HG02610 (cell line): ENCODE results near the gene ZKSCAN1.
"Not testable (repeated sequence)": the region's sequence is repeated elsewhere in the genome, so short reads cannot be mapped to it uniquely, and the experiment has no call there.

Source experiments
- ATAC-seq: cut with Tn5 transposase; IDR thresholded peaks from one replicate; pipeline ENCODE4 v1.9.1; 2021; ENCODE audit warnings: mild to moderate bottlenecking, moderate library complexity; ENCODE audit not compliant: unreplicated experiment

The ZKSCAN1 gene

DNA sequence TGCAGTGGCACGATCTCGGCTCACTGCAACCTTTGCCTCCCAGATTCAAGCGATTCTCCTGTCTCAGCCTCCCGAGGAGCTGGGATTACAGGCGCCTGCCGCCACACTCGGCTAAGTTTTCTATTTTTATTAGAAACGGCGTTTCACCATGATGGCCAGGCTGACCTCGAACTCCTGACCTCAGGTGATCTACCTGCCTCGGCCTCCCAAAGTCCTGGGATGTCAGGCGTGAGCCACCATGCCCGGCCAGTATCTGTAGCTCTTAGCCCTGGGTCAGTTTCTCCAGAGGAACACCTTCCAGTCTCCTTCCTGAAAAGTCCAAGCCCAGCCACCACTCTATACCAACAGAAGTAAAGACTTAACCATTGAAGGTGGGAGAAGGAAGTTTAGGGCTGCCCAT, 15.2 kb upstream of the ZKSCAN1 start:
- no peak for ATAC-seq

DNA sequence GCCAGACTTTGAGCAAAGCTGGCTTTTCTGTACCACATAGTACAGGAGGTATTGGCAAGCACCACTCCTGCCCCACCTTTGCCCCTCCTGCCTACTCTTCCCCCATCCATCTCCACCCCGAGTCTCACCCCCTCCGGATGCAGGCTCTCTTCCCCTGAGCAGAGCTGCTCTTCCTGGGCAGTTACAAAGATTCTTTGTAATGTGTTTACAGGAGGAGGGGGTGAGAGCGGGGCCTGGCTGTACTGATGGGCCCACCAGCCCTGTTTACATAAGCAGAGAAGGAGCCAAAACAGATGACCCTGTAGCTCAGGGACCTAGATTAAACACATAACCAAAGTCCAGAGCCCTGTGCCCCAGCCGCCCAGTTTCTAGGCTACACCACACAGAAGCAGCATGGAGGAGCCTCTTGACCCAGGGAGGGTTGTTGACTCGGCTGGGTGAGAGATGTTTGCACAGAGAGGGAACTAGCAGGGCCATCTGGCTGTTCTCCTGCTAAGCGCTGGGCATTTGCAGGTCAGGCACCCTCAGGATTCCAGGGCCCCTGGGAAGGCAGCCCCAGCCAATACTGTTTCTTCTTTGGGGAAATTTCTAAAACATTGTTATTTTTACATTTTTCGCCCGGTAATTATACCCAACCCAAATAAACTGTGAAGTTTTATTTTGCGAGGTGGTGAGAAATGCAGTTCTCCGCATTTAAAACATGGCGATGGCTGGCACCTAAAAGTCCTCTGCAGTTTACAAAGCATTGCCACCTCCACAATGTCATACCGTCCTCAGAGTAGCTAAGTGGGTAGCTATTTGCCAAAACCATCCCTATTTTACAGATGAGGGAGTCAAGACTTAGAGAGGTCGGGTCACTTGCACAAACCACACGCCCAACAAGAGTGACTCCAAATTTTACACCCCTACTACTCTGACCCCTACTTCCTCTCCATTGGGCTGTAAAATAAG, 11.4 kb upstream of the ZKSCAN1 start:
- ATAC-seq: no peak

DNA sequence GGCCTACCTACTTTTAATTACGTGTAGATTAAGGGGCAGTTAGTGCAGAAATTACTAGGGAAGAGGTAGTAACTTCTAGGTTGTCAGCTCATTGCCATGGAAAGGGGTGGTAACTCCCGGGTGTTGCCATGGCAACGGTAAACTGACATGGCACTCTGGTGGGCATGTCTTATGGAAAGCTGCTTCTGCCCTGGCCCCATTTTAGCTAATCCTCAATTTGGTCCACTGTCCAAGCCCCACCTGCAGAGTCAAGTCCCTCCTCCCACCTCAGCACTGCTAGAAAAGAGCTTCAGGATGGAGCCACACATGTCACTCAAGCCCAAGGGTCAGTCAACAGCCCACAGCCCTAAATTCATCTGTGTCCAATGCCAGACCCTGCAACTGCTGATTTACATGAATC, 7.5 kb upstream of the ZKSCAN1 start:
- ATAC-seq: no peak

DNA sequence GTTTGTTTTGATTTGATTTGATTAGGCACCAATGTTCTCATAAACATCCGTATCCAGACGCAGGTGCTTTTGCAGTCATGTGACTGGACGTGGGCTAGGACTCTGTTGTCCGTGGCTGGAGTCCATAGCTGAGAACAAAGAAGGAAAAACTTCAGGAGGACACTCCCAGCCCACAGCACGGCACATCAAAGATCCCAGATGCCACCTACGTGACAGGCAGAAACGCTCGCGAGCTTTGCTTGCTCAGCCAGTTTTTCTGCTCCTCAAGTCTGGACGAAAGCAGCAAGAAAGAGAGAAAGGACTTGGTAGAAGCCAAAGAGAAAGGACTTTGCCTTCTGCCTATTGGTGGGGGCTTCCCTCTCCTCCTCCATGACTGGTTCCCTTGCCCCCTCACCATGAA, 6.9 kb upstream of the ZKSCAN1 start:
- no peak for ATAC-seq

DNA sequence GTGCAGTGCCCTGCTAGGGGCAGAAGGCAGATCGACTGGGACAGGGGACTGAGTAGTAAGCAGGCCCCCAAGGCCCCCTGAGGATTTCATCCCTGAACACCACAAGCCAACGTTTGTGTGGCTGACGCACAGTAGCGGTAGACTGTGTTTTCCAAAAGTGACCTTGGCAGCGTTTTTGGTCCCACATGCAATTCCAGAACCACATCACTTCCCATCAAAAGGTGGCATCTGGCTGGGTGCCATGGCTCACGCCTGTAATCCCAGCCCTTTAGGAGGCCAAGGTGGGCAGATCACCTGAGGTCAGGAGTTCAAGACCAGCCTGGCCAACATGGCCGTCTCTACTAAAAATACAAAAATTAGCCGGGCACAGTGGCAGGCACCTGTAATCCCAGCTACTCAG, 5.4 kb upstream of the ZKSCAN1 start:
- not testable (repeated sequence) for ATAC-seq

DNA sequence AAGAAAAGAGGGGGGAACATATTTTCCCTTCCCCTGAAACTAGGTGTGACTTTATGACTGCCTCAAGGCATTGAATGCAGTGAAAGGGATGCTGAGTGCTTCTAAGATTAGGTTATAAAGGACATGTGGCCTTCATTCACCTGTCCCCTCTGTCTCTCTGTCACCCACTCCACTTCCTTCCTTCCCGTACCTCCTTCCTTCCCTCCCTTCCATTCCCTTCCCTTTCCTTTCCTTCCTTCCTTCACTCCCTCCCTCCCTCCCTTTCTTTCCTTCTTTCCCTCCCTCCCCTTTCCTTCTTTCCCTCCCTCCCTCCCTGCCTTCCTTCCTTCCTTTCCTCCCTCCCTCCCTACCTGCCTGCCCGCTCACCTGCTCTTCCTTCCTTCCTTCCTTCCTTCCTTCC, 4.5 kb upstream of the ZKSCAN1 start:
- ATAC-seq: no peak

DNA sequence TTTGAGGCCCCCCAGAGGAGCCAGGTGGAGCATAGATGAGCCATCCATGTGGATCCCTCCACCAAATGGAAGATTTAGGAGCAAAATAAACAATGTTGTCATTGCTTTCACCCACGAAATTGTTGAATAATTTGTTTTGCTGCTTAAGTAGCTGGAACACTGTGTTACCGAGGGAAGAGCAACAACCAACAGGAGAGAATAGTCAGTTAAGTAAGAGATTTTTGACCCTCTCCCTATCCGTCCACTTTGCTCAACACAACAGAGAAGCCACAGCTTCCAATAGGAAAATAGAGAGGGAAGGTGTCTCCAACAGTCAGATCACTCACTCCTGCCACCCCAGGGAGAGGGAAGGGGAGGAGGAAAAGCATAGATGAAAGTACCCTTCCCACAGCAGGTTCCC, 3.9 kb upstream of the ZKSCAN1 start:
- no peak for ATAC-seq

DNA sequence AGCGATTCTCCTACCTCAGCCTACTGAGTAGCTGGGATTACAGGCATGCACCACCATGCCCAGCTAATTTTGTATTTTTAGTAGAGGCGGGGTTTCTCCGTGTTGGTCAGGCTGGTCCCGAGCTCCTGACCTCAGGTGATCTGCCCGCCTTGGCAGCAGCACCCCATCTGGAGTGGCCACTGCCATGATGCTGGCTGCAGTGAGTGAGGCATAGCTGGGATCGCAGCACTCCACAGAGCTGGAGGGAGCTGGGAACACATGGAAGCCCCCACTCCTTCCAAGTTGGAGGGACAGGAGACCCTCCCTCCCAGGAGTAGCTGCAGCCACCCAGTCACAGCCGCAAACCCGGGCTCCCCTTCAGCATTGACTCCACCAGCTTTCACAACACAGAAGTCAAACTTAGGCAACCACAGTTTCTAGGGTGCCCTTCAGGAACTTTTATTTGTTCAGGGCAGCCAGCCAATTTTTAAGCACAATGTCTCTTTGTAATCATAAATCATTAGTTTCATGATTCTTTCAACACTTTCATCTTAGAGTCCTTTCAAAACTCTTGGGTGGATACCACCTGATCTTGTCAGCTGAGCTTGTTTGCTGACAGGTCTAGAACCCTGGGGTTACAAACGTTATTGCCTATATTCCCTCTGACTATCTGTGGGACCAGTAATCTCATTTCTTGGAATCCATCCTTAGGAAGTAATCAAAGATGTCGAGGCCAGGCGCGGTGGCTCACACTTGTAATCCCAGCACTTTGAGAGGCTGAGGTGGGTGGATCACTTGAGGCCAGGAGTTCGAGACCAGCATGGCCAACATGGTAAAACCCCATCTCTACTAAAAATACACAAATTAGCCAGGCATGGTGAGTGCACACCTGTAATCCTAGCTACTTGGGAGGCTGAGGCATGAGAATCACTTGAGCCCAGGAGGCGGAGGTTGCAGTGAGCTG, 2.7 kb upstream of the ZKSCAN1 start:
- not testable (repeated sequence) for ATAC-seq

DNA sequence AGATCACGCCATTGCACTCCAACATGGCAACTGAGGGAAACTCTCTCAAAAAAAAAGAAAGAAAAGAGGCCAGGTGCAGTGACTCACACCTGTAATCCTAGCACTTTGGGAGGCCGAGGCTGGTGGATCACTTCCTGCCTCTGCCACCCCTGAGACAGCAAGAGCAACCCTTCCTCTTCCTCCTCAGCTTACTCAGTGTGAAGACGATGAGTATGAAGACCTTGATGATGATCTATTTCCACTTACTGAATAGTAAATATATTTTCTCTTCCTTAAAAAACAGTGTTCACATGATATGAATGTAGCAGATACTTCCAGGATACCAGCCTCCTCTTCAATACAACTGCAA, 2.1 kb upstream of the ZKSCAN1 start:
- no peak for ATAC-seq

DNA sequence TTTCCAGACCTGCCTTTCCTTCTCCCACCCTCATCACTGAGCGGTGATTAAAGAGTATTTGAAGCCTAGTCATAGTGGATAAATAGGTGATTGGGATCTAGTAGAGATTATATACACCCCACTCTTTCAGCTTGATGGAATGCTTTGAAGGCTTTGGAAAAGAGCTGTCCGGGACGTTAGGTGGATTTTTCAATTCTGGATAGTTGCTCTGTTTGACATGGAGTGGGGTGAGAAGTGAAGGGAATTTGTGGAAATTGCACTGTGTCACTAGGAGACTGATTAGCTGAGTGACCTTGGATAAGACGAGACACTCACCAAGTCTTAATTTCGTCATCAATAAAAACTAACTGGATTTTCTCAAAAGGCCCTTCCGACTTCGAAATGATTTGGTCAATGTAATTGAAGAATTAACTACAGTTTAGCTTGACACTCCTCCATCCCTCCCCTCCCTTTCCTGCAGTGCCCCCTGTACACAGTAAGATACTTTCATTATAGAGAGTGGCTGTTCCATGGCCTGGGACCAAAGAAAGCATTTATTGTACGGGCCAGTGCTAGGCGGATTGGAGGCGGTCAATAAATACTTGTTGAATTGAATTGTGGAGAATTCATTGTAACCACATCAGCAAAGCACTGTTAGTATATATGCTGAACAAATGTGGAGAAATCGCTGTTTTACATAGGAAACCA, 962 bp downstream of the ZKSCAN1 start:
- ATAC-seq: no peak

DNA sequence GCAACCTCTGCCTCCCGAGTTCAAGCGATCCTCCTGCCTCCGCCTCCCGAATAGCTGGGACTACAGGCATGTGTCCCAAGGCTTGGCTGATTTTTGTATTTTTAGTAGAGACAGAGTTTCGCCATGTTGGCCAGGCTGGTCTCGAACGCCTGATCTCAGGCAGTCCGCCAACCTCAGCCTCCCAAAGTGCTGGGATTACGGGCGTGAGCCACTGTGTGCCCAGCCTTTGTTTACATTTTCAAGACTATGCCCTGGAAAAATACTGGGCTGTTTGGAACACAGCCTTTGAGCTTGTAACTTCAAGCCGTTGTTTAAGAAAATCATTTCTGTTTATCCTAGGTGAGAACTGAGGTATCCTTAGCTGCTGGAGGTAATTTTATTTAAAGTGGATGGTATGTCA, 1.9 kb downstream of the ZKSCAN1 start:
- no peak for ATAC-seq

DNA sequence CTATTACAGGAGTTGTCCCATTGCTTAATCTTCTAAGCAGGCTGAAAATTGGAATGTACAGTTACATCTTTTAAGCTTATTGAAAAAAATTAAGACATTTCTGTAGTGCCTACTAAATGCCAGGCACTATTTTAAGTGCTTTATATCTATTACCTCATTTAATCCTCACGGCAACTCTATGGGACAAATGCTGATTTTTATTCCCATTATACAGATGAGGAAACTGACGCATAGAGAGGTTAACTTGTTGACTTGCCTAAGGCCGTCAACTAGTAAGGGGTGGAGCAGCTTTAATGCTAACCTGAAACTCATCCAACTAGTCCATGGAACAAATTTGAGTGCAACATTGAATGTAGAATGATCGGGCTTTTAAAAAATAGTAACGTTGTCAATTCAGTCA, 2.5 kb downstream of the ZKSCAN1 start:
- ATAC-seq: no peak

DNA sequence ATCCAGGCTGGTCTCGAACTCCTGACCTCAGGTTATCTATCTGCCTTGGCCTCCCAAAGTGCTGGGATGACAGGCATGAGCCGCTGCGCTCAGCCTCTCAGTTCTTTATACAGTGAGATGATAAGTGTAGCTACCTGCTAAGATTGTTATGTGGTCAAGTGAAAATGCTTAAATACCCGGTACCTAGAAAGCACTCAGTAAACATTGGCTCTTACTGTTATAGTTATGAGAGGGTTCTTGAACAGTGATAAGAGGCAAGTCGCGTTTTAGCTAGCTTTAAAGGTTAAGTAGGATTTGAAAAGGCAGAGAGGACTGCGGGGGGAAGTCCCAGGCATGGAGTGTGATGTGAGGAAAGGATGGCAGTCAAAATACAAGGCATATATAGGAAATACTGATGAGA, 4.5 kb downstream of the ZKSCAN1 start:
- ATAC-seq: no peak

DNA sequence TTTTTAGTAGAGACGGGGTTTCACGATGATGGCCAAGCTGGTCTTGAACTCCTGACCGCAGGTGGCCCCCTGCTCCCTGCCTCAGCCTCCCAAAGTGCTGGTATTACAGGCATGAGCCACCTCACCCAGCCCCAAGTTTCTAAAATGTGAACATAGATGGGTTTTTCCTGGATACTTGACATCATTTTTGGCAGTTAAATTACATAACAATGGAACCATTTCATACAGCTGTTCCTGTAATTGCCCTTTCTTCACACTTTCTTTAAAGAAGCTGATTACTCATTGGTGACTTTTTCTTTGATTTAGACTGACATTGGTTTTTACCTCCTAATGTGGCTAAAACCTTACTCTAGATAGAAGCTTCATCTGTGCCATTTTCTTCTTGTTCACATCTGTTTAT, 5.9 kb downstream of the ZKSCAN1 start:
- ATAC-seq: no peak

DNA sequence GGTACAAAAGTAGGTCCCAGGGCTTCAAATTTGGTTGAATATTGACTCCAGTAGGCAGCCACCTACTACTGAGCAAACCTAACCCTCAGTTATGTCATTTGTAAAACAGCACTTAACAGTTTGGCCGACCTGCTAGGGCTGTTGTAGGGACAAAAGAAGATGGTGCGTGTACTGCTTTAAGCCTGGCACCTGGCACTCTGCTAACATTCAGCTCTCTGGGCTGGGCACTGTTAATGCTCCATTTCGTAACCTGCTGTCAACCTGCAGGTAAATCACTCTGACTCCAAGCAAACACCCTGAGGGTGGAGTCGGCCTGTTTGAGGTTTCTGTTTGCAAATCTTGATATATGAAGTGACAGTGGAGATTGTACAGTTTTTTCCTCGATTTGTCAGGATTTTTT, 7.2 kb downstream of the ZKSCAN1 start:
- ATAC-seq: no peak

DNA sequence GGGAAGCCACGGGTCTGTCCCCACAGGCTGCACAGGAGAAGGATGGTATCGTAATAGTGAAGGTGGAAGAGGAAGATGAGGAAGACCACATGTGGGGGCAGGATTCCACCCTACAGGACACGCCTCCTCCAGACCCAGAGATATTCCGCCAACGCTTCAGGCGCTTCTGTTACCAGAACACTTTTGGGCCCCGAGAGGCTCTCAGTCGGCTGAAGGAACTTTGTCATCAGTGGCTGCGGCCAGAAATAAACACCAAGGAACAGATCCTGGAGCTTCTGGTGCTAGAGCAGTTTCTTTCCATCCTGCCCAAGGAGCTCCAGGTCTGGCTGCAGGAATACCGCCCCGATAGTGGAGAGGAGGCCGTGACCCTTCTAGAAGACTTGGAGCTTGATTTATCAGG, 8.1 kb downstream of the ZKSCAN1 start:
- no peak for ATAC-seq

DNA sequence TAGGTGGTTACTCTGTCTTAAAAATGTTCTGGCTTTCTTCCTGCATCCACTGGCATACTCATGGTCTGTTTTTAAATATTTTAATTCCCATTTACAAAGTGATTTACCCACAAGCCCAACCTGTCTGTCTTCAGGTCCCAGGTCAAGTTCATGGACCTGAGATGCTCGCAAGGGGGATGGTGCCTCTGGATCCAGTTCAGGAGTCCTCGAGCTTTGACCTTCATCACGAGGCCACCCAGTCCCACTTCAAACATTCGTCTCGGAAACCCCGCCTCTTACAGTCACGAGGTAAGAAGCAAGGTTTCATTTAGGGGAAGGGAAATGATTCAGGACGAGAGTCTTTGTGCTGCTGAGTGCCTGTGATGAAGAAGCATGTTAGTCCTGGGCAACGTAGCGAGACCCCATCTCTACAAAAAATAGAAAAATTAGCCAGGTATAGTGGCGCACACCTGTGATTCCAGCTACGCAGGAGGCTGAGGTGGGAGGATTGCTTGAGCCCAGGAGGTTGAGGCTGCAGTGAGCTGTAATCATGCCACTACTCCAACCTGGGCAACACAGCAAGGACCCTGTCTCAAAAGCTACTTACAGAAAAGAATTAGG, 8.7 kb downstream of the ZKSCAN1 start:
- no peak for ATAC-seq

DNA sequence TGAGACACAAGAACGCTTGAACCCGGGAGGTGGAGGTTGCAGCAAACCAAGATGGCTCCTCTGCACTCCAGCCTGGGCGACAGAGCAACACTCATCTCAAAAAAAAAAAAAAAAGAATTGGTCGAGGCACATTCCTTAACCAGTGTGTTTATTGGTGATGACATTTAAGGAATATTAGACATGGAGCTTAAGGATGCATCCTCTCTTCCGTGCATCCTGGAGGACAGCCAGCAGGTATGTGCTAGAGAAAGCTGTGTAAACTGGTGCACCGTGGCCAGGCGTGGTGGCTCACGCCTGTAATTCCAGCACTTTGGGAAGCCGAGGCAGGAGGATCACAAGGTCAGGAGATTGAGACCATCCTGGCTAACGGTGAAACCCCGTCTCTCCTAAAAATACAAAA, 11.8 kb downstream of the ZKSCAN1 start:
- ATAC-seq: no peak

DNA sequence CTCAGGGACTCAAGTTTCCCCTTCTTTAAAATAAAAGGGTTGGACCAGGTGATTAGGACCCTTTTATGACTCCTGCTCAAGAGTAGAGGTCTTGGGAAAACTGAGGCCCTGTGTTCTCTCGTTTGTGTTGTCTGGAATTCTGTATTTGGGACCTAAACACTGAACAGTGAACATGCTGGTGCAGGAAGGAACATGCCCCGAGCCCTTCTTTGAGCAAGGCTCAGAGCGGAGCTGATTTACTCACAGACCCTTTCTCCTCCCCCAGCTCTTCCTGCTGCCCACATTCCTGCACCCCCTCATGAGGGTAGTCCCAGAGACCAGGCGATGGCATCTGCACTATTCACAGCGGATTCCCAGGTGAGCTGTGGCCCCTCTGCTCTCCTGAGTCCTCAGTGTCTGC, 14.2 kb downstream of the ZKSCAN1 start:
- no peak for ATAC-seq

DNA sequence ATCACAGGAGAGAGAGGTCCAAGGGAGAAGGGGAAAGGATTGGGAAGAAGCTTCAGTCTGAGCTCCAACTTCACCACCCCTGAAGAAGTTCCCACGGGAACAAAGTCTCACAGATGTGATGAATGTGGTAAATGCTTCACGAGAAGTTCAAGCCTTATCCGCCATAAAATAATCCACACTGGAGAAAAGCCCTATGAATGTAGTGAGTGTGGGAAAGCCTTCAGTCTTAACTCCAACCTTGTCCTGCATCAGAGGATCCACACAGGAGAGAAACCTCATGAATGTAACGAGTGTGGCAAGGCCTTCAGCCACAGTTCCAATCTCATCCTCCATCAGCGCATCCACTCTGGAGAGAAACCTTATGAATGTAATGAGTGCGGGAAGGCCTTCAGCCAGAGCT, 18.1 kb downstream of the ZKSCAN1 start:
- no peak for ATAC-seq
